H1 (cell line): ENCODE measurements around the gene TPP1. TPM values are rescaled to one million over a fixed set of nuclear protein-coding genes. Genes with fewer than 3 reads are reported as not detected.

Source experiments
- EZH2 ChIP-seq: fragments of 200-600 bp; sonication (generic); IDR thresholded peaks from 2 replicates; pipeline ENCODE4 v1.7.1; 2012; ENCODE audit warnings: low read depth, mild to moderate bottlenecking, moderate library complexity, low read length, inconsistent platforms; ENCODE audit not compliant: severe bottlenecking
- polyA plus RNA-seq, 7 experiments: library from polyadenylated mRNA; depleted of rRNA in 3 of 7; stranded (reverse) in 5 of 7; unstranded in 2 of 7; fragments of >200 nt in 5 of 7; fragments of 200-250 nt in 2 of 7; gene quantifications; 1 replicate in 5 of 7; 2 replicates in 1 of 7; 4 replicates in 1 of 7; pipeline versions ENCODE4 v1.2.1 to v1.2.3, GENCODE V29; 2011 to 2013; ENCODE audit warnings: missing spikeins in 2 of 7, mixed read lengths in 2 of 7
- total RNA-seq: library from RNA; stranded (reverse); fragmentation: NEBNext Ultra II Directional; extraction: Animal tissue kit (Norgen Biotek cat#: 25700); gene quantifications from 2 replicates; pipeline ENCODE4 v1.2.1, GENCODE V29; 2021

TPP1 gene
- total and polyA plus RNA-seq, 2 of the 8 experiments (the other 6 are each of a cell fraction or from before 2014, with no cell fraction given) = 36.1 to 77.5 TPM

DNA sequence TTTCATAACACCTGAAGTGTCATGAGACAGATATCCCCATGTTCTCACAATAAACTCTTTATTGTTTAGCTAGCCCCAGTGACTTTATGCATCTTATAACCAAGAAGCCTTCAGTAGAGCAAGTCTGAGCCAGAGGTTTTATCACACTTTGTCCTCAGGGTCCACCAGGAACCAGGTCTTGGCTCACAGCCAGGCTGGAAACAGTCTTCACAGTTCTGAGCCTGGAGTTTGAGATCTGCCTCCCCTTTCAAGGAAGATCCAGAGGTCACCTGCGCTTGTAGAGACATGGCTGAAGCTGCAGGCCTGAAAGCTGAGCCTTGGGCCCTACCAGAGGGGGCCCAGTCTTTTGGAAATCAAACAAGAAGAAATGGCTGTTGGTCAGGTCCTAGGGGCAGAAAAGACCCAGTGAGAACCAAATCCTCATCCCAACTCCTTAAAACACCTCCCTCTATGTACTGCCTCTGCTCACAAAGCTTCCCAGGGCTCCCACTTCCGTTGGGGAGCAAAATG lies 19.3 kb downstream of the TPP1 start (continued):
- TF ChIP-seq EZH2 = no peak
